Measurements from ENCODE around the gene RBPJ. TPM values are rescaled to one million over a fixed set of nuclear protein-coding genes. Genes with fewer than 3 reads are reported as not detected.

Gene RBPJ
- total RNA-seq, 4 donors from 2014 or later = 94.1 to 129 (median 113) TPM

DNA sequence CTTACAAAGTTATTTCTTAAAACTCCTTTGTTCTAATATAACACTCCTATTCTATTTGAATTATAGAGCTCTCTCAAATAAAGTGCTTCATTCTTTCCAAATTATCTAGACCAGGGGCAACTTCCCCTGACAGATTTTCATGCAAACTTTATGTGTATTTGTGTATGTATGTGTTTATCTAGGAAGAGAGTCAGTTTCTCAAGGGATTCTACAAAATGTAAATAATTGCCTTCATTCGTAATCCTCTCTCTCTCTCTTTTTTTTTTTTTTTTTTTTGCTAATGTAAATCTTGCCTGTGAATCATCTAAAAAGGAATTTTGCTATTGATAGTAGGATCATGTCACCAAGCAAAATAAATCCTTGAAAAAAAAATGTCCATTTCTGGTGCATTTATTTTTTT lies 38.9 kb upstream of the RBPJ start:
- DNase-seq (ENCODE audit: low spot score) (no peak), ATAC-seq (ENCODE audit: low FRiP score) (no peak)
- TF ChIP-seq, protein P1, sequence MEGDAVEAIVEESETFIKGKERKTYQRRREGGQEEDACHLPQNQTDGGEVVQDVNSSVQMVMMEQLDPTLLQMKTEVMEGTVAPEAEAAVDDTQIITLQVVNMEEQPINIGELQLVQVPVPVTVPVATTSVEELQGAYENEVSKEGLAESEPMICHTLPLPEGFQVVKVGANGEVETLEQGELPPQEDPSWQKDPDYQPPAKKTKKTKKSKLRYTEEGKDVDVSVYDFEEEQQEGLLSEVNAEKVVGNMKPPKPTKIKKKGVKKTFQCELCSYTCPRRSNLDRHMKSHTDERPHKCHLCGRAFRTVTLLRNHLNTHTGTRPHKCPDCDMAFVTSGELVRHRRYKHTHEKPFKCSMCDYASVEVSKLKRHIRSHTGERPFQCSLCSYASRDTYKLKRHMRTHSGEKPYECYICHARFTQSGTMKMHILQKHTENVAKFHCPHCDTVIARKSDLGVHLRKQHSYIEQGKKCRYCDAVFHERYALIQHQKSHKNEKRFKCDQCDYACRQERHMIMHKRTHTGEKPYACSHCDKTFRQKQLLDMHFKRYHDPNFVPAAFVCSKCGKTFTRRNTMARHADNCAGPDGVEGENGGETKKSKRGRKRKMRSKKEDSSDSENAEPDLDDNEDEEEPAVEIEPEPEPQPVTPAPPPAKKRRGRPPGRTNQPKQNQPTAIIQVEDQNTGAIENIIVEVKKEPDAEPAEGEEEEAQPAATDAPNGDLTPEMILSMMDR (IDR thresholded peaks at IDR 0.05) = no peak

GRCh38 chr4:26284536-26284935 lies 36.3 kb upstream of the RBPJ start:
- TF ChIP-seq, protein P1 (IDR thresholded peaks at IDR 0.05) = no peak

GRCh38 chr4:26285272-26285671 lies 35.5 kb upstream of the RBPJ start:
- no peak for ATAC-seq (ENCODE audit: low FRiP score)
- no peak for DNase-seq (ENCODE audit: low spot score)
- TF ChIP-seq, protein P1 (IDR thresholded peaks at IDR 0.05) = no peak

More at GRCh38 chr4:26284536-26284935, 36.3 kb upstream of the RBPJ start:
- ATAC-seq (ENCODE audit: low FRiP score) = no peak
- no peak for DNase-seq (ENCODE audit: low spot score)

DNA sequence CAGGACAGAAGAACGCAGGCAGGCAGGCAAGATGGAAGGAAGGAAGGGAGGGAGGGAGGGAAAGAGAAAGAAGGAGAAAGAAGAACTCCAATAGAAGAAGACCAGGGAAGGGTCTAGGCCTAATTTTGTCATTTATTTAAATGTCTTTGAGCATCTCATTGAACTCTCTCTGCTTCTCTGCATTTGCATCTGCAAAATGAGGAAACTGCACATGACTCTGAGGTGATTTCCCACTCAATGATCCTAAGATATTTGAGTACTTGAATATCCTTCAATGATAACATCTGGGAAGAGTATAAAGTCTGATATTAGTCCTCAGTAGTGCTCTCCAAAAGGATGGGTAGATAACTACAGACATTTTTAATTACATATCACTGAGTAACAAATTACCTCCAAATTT lies 33.1 kb upstream of the RBPJ start:
- DNase-seq (ENCODE audit: low spot score) (no peak), ATAC-seq (ENCODE audit: low FRiP score) (no peak)
- TF ChIP-seq, protein P1 (IDR thresholded peaks at IDR 0.05) = no peak

- DNase-seq (ENCODE audit: low spot score) (no peak), ATAC-seq (ENCODE audit: low FRiP score) (no peak)
- TF ChIP-seq, protein P1 (IDR thresholded peaks at IDR 0.05) = no peak
These were observed 32.4 kb upstream of the RBPJ start for GRCh38 chr4:26288355-26288909.

DNA sequence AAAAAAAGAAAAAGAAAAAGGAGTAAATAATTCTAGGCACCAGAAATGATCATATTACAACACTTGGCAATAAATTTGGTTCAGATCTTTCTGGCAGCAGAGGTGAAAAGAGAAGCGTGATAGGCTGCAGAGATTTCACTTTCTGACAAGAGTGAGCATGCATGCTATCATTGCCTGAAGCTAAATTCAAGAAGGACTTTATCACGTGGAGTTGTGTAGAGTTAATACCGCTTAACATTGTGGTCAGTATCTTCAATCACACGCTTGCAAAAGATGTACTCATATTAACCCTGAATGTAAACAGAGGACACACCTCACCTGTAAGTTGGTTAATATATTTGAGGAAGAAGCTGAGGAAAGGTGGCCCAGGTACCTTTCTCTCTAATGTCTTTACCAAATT lies 31.4 kb upstream of the RBPJ start:
- DNase-seq (ENCODE audit: low spot score) (no peak), ATAC-seq (ENCODE audit: low FRiP score) (no peak)
- TF ChIP-seq, protein P1 (IDR thresholded peaks at IDR 0.05) = no peak

DNA sequence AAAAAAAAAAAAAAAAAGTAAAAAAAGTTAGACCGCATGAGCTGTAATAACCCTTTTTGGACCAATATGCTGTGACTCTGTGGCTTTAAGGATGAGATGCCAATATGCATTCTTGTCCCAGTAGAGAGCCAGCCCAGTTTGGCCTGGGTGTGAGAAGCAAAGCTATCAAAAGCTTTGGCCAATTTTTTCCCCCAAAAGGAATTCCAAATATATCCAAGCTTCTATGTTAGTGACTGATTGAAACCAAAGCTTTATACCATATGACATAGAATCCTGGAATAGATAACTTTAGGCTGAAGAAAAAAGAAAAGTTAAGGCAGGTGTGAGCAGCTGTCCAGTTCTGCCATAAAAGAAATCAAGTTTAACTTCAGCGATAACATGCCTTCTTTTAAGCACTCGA lies 30.5 kb upstream of the RBPJ start:
- ATAC-seq (ENCODE audit: low FRiP score) = no peak
- TF ChIP-seq, protein P1 (IDR thresholded peaks at IDR 0.05) = no peak
- DNase-seq (ENCODE audit: low spot score) = no peak
